HepG2 (cell line): ENCODE data around the gene TMEM217. TPM values are rescaled to one million over a fixed set of nuclear protein-coding genes. Genes with fewer than 3 reads are reported as not detected.

Experiments used
- ARID4A ChIP-seq: sonication (generic); formaldehyde crosslinking; IDR thresholded peaks from 2 replicates; pipeline ENCODE4 v1.5.0; 2020; ENCODE audit warnings: mild to moderate bottlenecking, missing genetic modification reagents, borderline replicate concordance
- ARID5B ChIP-seq: IDR thresholded peaks from 2 replicates; pipeline ENCODE4 v1.4.0; 2020; ENCODE audit warnings: mild to moderate bottlenecking, missing genetic modification reagents
- DMTF1 ChIP-seq: sonication (generic); formaldehyde crosslinking; IDR thresholded peaks from 2 replicates; pipeline ENCODE4 v1.4.0; 2020; ENCODE audit warnings: mild to moderate bottlenecking, missing genetic modification reagents
- E2F2 ChIP-seq: sonication (generic); formaldehyde crosslinking; IDR thresholded peaks from 2 replicates; pipeline ENCODE4 v1.4.0; 2020; ENCODE audit warnings: missing genetic modification reagents, borderline replicate concordance
- HNRNPLL ChIP-seq: fragments of 200-400 bp; formaldehyde crosslinking; IDR thresholded peaks from 2 replicates; pipeline ENCODE4 v1.6.1; 2017; ENCODE audit warnings: mild to moderate bottlenecking, low read depth, low read length; ENCODE audit not compliant: poor library complexity, severe bottlenecking
- MTERF4 ChIP-seq: sonication (generic); formaldehyde crosslinking; IDR thresholded peaks from 2 replicates; pipeline ENCODE4 v1.8.0; 2023; ENCODE audit warnings: mild to moderate bottlenecking, missing genetic modification reagents
- NKX3-1 ChIP-seq: sonication (generic); formaldehyde crosslinking; IDR thresholded peaks from 2 replicates; pipeline ENCODE4 v1.5.0; 2020; ENCODE audit warnings: missing genetic modification reagents
- NONO ChIP-seq, 2 experiments: fragments of 450-650 bp in 1 of 2; sonication (generic) in 1 of 2; formaldehyde crosslinking in 1 of 2; IDR thresholded peaks in 1 of 2; conservative IDR thresholded peaks in 1 of 2; 2 replicates each; pipeline versions ENCODE4 v1.6.1 to v1.8.0; 2017 to 2022; ENCODE audit warnings: mild to moderate bottlenecking in 1 of 2, missing genetic modification reagents in 1 of 2, moderate library complexity in 1 of 2
- NR2F1 ChIP-seq, 2 experiments: fragments of 450-650 bp in 1 of 2; formaldehyde crosslinking in 1 of 2; IDR thresholded peaks; 2 replicates each; pipeline versions ENCODE4 v1.5.0 to v1.6.1; 2016 to 2020; ENCODE audit warnings: mild to moderate bottlenecking in 1 of 2, missing compliant biosample characterization in 1 of 2, missing genetic modification reagents in 1 of 2, moderate library complexity in 1 of 2
- RARA ChIP-seq: IDR thresholded peaks from 2 replicates; pipeline ENCODE4 v1.6.1; 2016; ENCODE audit warnings: missing genetic modification reagents, missing compliant biosample characterization
- ZFP90 ChIP-seq: sonication (generic); formaldehyde crosslinking; IDR thresholded peaks from 2 replicates; pipeline ENCODE4 v1.8.0; 2022; ENCODE audit warnings: missing genetic modification reagents, mild to moderate bottlenecking, inconsistent platforms, borderline replicate concordance
- ZNF547 ChIP-seq: sonication (generic); formaldehyde crosslinking; IDR thresholded peaks from 2 replicates; pipeline ENCODE4 v1.5.1; 2020; ENCODE audit warnings: mild to moderate bottlenecking, missing genetic modification reagents
- ZNF580 ChIP-seq: IDR thresholded peaks from 2 replicates; pipeline ENCODE4 v1.6.1; 2016; ENCODE audit warnings: low read depth, borderline replicate concordance
- ZNF766 ChIP-seq: sonication (generic); formaldehyde crosslinking; IDR thresholded peaks from 2 replicates; pipeline ENCODE4 v1.5.0; 2020; ENCODE audit warnings: missing genetic modification reagents, borderline replicate concordance
- polyA plus RNA-seq, 8 experiments: library from polyadenylated mRNA; depleted of rRNA in 3 of 8; stranded (reverse) in 7 of 8; unstranded in 1 of 8; fragments of >200 nt; fragmentation: Illumina TruSeq in 4 of 8; extraction: Trizol in 4 of 8; gene quantifications; 2 replicates each; pipeline versions ENCODE4 v1.2.1 to v1.2.3, GENCODE V29; 2011 to 2016; ENCODE audit warnings: low read depth in 4 of 8, missing spikeins in 1 of 8, mixed read lengths in 1 of 8; ENCODE audit not compliant: insufficient read depth in 1 of 8
- total RNA-seq, 5 experiments: library from RNA; depleted of rRNA; stranded (reverse); fragments of >200 nt; fragmentation: Illumina TruSeq; extraction: Trizol; gene quantifications; 2 replicates each; pipeline ENCODE4 v1.2.3, GENCODE V29; 2016; ENCODE audit warnings: low read depth in 1 of 5

The TMEM217 gene
- total and polyA plus RNA-seq, 2 of the 13 experiments (the other 11 are each of a cell fraction or from before 2014, with no cell fraction given), result 2.3 to 3.4 TPM

GRCh38 chr6:37168811-37169495 lies 89.0 kb downstream of the TMEM217 start (continued):
- no peak for TF ChIP-seq NR2F1 (CRISPR knock-in tag; IDR thresholded peaks at IDR 0.05)
- 0 out of 2 replicates have a peak, but pooled peaks have one; percentile 11 for TF ChIP-seq ARID4A (CRISPR knock-in tag)
- no peak; the same call in 1 of the 2 replicates for TF ChIP-seq MTERF4 (CRISPR knock-in tag)
- peak; percentile 45; the same call in 1 of the 2 replicates for TF ChIP-seq ZNF547 (CRISPR knock-in tag)
- no peak for TF ChIP-seq ARID5B (CRISPR knock-in tag)
- TF ChIP-seq DMTF1 (CRISPR knock-in tag), result no peak
- no peak for TF ChIP-seq HNRNPLL
- no peak for TF ChIP-seq ZNF766 (CRISPR knock-in tag)
- no peak for TF ChIP-seq E2F2 (CRISPR knock-in tag)
- TF ChIP-seq NKX3-1 (CRISPR knock-in tag), result no peak
- peak; percentile 15; the same call in 1 of the 2 replicates for TF ChIP-seq ZNF580
- no peak for TF ChIP-seq NONO (IDR thresholded peaks at IDR 0.05)
- no peak for TF ChIP-seq NONO (CRISPR knock-in tag; conservative IDR thresholded peaks at IDR 0.05)
- peak; percentile 24; the same call in 1 of the 2 replicates for TF ChIP-seq RARA (CRISPR knock-in tag)
- TF ChIP-seq ZFP90, result no peak
